ENCODE measurements around the gene OR2B2.
"Not testable (repeated sequence)": the region's sequence is repeated elsewhere in the genome, so short reads cannot be mapped to it uniquely, and the experiment has no call there.

OR2B2 gene

DNA sequence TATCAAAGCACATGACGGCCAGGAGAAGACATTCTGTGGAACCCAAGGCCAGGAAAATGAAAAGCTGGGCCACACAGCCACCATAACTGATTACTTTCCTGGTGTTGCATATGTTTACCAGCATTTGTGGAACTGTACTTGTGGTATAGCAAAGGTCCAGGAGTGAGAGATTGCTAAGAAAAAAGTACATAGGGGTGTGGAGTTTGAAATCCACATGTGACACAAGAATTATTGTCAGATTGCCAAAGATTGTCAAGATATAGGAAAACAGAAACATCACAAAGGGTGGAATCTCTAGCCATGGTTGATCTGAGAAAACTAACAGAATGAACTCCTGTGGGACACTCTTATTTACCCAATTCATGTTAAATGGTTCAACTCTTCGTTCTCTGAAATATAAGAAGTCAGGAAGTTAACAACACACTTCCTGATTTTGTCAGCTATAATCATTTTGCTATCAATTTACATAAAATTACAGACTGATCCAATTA, at the start of gene OR2B2:
TSS of gene OR2B2 (minus strand) at position 441 of the 491 bp plus-strand sequence. CDS start at position 364, 77 bp downstream.
- H3K36me3 ChIP-seq (ENCODE audit: control insufficient read depth, insufficient read depth, low read length): no peaks in the 10 kb centered on the region
- no peaks in the 10 kb centered on the region for H3K9me3 ChIP-seq (ENCODE audit: control insufficient read depth, low read length)
- H3K4me1 ChIP-seq (ENCODE audit: control insufficient read depth, insufficient read depth, low read length): no peaks in the 10 kb centered on the region
- H3K9ac ChIP-seq (ENCODE audit: low read length): no peak within 1 kb of the TSS
- no peak within 1 kb of the TSS for H3K4me3 ChIP-seq (ENCODE audit: low read length)
- no peaks in the 10 kb centered on the region for H3K27me3 ChIP-seq (ENCODE audit: control insufficient read depth, insufficient read depth, low read length)

DNA sequence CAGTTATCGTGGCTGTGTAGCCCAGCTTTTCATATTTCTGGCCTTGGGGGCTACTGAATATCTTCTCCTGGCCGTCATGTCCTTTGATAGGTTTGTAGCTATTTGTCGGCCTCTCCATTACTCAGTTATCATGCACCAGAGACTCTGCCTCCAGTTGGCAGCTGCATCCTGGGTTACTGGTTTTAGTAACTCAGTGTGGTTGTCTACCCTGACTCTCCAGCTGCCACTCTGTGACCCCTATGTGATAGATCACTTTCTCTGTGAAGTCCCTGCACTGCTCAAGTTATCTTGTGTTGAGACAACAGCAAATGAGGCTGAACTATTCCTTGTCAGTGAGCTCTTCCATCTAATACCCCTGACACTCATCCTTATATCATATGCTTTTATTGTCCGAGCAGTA, 45.3 kb upstream of the OR2B2 start:
- Histone ChIP-seq H3K27me3 (ENCODE audit: control insufficient read depth, insufficient read depth, low read length) (no peaks in the 10 kb centered on the region), H3K9ac (ENCODE audit: low read length) (no peak overlapping the region), H3K4me3 (ENCODE audit: low read length) (no peak overlapping the region), H3K36me3 (ENCODE audit: control insufficient read depth, insufficient read depth, low read length) (no peaks in the 10 kb centered on the region), H3K4me1 (ENCODE audit: control insufficient read depth, insufficient read depth, low read length) (no peaks in the 10 kb centered on the region), H3K9me3 (ENCODE audit: control insufficient read depth, low read length) (no peaks in the 10 kb centered on the region)

DNA sequence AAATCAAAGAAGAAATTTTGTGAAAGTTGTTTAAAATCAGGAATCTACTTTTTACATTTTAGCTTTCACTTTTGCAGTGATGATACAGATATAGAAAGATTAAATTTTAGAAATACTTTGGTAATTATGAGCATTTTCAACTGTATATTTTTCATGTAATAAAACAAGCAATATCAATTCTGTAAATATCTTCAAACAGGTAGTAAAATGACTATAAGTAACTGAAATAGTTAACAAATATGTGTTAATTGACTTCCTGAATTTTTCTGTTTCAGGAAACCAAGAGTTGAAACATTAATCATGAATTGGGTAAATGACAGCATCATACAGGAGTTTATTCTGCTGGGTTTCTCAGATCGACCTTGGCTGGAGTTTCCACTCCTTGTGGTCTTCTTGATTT, 44.7 kb upstream of the OR2B2 start, which contains the start of gene OR2B6:
TSS of gene OR2B6 (plus strand) at position 301 of the 400 bp plus-strand sequence. CDS start at position 301, 0 bp downstream.
- no peak within 1 kb of the TSS for H3K9ac ChIP-seq (ENCODE audit: low read length)
- no peaks in the 10 kb centered on the region for H3K27me3 ChIP-seq (ENCODE audit: control insufficient read depth, insufficient read depth, low read length)
- H3K4me1 ChIP-seq (ENCODE audit: control insufficient read depth, insufficient read depth, low read length): no peaks in the 10 kb centered on the region
- H3K36me3 ChIP-seq (ENCODE audit: control insufficient read depth, insufficient read depth, low read length): no peaks in the 10 kb centered on the region
- H3K9me3 ChIP-seq (ENCODE audit: control insufficient read depth, low read length): no peaks in the 10 kb centered on the region
- no peak within 1 kb of the TSS for H3K4me3 ChIP-seq (ENCODE audit: low read length)

DNA sequence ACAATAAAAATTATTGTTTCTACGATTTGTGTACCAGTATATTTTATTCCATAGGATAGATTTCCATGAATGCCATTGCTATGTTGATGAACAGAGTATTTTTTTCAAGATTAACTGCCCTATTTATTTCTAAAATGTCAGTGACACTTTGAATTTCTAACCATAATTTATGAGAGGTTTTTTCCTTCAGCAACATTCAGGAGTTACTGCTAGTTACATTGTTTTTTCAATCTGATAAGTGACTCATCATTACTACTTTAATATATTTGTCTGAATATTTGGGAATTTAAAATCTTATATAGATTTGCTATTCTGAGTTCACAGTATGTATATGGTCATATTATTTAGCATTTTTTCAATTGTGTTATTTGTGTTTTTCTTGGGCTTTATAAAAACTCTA, 38.8 kb upstream of the OR2B2 start:
- no peak overlapping the region for H3K9ac ChIP-seq (ENCODE audit: low read length)
- H3K4me1 ChIP-seq (ENCODE audit: control insufficient read depth, insufficient read depth, low read length): no peaks in the 10 kb centered on the region
- no peaks in the 10 kb centered on the region for H3K36me3 ChIP-seq (ENCODE audit: control insufficient read depth, insufficient read depth, low read length)
- H3K9me3 ChIP-seq (ENCODE audit: control insufficient read depth, low read length): no peaks in the 10 kb centered on the region
- H3K4me3 ChIP-seq (ENCODE audit: low read length): no peak overlapping the region
- H3K27me3 ChIP-seq (ENCODE audit: control insufficient read depth, insufficient read depth, low read length): no peaks in the 10 kb centered on the region

DNA sequence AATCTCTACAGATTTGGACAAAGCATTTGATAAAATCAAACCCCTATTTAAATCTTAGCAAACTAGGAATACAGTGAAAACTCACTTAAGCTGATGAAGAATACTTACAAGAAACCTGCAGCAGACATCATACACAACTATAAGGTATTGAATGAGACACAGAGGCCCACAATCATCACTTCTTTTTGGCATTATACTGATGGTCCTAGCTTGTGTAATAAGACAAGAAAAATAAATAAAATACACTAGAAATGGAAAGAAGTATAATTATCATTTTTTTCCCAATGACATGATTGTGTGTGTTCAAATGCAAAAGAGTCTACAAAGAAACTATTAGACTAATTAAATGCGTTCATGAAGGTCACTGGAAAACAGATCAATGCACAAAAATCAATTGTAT, 36.0 kb upstream of the OR2B2 start:
- no peaks in the 10 kb centered on the region for H3K36me3 ChIP-seq (ENCODE audit: control insufficient read depth, insufficient read depth, low read length)
- H3K4me1 ChIP-seq (ENCODE audit: control insufficient read depth, insufficient read depth, low read length): no peaks in the 10 kb centered on the region
- no peaks in the 10 kb centered on the region for H3K27me3 ChIP-seq (ENCODE audit: control insufficient read depth, insufficient read depth, low read length)
- H3K9ac ChIP-seq (ENCODE audit: low read length): no peak overlapping the region
- H3K9me3 ChIP-seq (ENCODE audit: control insufficient read depth, low read length): no peaks in the 10 kb centered on the region
- no peak overlapping the region for H3K4me3 ChIP-seq (ENCODE audit: low read length)

DNA sequence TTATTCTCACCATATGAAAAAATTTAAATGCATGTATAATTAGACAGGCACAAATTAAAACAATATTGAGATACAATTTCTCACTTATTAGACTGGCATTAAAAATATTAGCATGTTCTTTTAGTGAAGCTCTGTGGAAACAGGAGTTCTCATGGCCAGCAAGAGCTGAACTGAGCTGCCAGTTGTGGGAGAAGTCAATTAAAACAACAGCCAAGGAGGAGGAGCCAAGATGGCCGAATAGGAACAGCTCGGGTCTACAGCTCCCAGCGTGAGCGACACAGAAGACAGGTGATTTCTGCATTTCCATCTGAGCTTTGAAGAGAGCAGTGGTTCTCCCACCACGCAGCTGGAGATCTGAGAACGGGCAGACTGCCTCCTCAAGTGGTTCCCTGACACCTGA, 30.9 kb upstream of the OR2B2 start:
- not testable (repeated sequence) for H3K9ac ChIP-seq (ENCODE audit: low read length); H3K4me3 ChIP-seq (ENCODE audit: low read length); H3K36me3 ChIP-seq (ENCODE audit: control insufficient read depth, insufficient read depth, low read length); H3K4me1 ChIP-seq (ENCODE audit: control insufficient read depth, insufficient read depth, low read length); H3K9me3 ChIP-seq (ENCODE audit: control insufficient read depth, low read length); H3K27me3 ChIP-seq (ENCODE audit: control insufficient read depth, insufficient read depth, low read length)

DNA sequence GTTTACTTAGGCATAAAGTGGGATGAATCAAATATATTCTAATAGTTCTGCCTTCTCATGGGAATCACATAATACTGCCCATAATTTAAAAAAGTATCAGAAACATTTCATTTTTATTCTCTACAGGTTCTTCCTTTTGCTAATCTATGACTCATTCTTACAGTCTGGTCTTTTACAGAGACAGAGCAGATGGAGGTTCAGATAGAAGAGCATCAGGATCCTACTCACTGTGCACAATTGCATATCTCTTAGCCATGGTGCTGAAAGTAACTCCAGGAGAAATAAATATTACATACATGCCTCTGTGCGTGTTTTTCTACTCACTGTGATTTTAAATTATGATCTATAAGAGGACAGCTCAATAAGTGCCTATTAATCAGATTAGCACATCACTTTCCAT, 28.6 kb upstream of the OR2B2 start:
- H3K4me3 ChIP-seq (ENCODE audit: low read length): no peak overlapping the region
- H3K4me1 ChIP-seq (ENCODE audit: control insufficient read depth, insufficient read depth, low read length): no peaks in the 10 kb centered on the region
- no peaks in the 10 kb centered on the region for H3K27me3 ChIP-seq (ENCODE audit: control insufficient read depth, insufficient read depth, low read length)
- no peak overlapping the region for H3K9ac ChIP-seq (ENCODE audit: low read length)
- H3K36me3 ChIP-seq (ENCODE audit: control insufficient read depth, insufficient read depth, low read length): no peaks in the 10 kb centered on the region
- no peaks in the 10 kb centered on the region for H3K9me3 ChIP-seq (ENCODE audit: control insufficient read depth, low read length)

DNA sequence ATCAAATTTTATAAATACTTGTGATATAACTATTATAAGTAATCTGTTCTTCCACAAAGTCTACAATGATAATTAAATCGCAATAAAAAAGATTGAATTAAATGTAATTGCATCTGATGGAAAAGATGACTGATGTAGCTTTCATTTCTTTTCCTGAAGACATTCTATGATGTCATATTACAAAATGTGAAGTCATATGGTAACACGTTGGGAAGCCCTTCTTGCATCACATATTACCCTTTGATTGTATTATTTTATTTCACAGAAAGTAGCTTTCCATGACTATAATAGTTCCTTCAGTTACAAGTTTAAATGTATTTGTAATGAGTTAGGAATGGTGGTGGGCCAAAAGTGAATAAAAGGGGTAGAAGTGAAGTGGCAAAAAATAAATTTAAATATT, 19.0 kb upstream of the OR2B2 start:
- Histone ChIP-seq H3K9me3 (ENCODE audit: control insufficient read depth, low read length) (no peaks in the 10 kb centered on the region), H3K4me3 (ENCODE audit: low read length) (no peak overlapping the region)

DNA sequence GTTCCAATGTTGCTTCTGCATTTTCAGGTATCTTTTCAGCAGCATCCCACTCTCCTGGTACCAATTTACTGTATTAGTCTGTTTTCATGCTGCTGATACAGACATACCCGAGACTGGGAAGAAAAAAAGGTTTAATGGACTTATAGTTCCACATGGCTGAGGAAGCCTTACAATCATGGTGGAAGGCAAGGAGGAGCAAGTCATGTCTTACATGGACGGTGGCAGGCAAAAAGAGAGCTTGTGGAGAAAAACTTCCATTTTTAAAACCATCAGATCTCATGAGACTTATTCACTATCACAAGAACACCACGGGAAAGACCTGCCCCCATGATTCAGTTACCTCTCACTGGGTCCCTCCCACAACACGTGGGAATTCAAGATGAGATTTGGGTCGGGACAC, 17.7 kb upstream of the OR2B2 start:
- not testable (repeated sequence) for H3K4me1 ChIP-seq (ENCODE audit: control insufficient read depth, insufficient read depth, low read length); H3K9ac ChIP-seq (ENCODE audit: low read length); H3K36me3 ChIP-seq (ENCODE audit: control insufficient read depth, insufficient read depth, low read length); H3K27me3 ChIP-seq (ENCODE audit: control insufficient read depth, insufficient read depth, low read length); H3K4me3 ChIP-seq (ENCODE audit: low read length); H3K9me3 ChIP-seq (ENCODE audit: control insufficient read depth, low read length)

More for the DNA sequence above, 19.0 kb upstream of the OR2B2 start:
- no peaks in the 10 kb centered on the region for H3K4me1 ChIP-seq (ENCODE audit: control insufficient read depth, insufficient read depth, low read length)
- no peaks in the 10 kb centered on the region for H3K36me3 ChIP-seq (ENCODE audit: control insufficient read depth, insufficient read depth, low read length)
- H3K27me3 ChIP-seq (ENCODE audit: control insufficient read depth, insufficient read depth, low read length): no peaks in the 10 kb centered on the region
- no peak overlapping the region for H3K9ac ChIP-seq (ENCODE audit: low read length)

DNA sequence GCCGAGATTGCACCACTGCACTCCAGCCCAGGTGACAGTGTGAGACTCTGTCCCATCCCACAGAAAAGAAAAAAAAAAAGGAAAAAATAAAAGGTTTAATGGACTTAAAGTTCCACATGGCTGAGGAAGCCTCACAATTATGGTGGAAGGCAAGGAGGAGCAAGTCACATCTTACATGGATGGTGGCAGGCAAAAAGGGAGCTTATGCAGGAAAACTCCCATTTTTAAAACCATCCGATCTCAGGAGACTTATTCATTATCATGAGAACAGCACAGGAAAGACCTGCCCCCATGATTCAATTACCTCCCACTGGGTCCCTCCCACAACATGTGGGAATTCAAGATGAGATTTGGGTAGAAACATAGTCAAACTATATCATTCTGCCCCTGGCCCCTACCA, 15.8 kb upstream of the OR2B2 start:
- H3K27me3 ChIP-seq (ENCODE audit: control insufficient read depth, insufficient read depth, low read length); H3K9me3 ChIP-seq (ENCODE audit: control insufficient read depth, low read length); H3K9ac ChIP-seq (ENCODE audit: low read length); H3K36me3 ChIP-seq (ENCODE audit: control insufficient read depth, insufficient read depth, low read length); H3K4me3 ChIP-seq (ENCODE audit: low read length); H3K4me1 ChIP-seq (ENCODE audit: control insufficient read depth, insufficient read depth, low read length): not testable (repeated sequence)

DNA sequence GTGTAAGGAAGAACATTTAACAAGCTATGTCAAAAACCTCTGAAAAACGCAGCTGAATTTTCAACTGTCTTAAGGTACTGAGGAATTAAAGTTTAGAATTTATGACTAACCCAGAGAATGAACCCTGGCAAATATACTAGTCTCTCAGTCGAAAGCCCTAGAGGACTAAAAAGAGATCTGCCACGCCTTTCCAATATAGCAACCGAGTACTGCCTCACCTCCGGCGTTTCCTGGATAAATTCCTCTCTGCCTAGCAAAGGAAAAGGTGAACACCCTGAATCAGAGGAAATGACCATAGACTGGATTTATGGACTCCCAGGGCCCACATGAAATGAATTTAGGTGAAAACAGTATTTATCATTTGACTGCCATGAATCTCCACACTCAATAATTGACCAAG, 12.0 kb upstream of the OR2B2 start:
- Histone ChIP-seq H3K27me3 (ENCODE audit: control insufficient read depth, insufficient read depth, low read length) (no peaks in the 10 kb centered on the region), H3K4me3 (ENCODE audit: low read length) (no peak overlapping the region), H3K36me3 (ENCODE audit: control insufficient read depth, insufficient read depth, low read length) (no peaks in the 10 kb centered on the region), H3K9me3 (ENCODE audit: control insufficient read depth, low read length) (no peaks in the 10 kb centered on the region), H3K4me1 (ENCODE audit: control insufficient read depth, insufficient read depth, low read length) (no peaks in the 10 kb centered on the region), H3K9ac (ENCODE audit: low read length) (no peak overlapping the region)

DNA sequence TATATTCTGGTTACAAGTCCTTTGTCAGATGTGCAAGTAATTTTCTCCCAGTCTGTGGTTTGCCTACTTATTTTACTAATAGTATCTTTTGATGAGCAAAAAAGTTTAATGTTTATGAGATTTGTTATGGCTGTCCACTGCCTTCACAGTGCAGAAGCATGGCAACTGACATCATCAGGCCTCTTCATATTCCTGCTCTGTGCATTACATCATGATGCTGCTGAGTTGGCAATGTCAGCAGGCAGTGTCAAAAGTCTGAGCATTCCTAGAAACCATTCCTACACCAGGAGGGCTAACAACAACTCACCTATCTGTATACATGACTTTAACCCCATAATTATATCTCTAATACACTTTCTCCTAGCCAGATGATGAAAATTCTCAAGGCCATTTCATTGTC, 10.8 kb upstream of the OR2B2 start:
- no peaks in the 10 kb centered on the region for H3K27me3 ChIP-seq (ENCODE audit: control insufficient read depth, insufficient read depth, low read length)
- no peaks in the 10 kb centered on the region for H3K36me3 ChIP-seq (ENCODE audit: control insufficient read depth, insufficient read depth, low read length)
- no peaks in the 10 kb centered on the region for H3K9me3 ChIP-seq (ENCODE audit: control insufficient read depth, low read length)
- no peaks in the 10 kb centered on the region for H3K4me1 ChIP-seq (ENCODE audit: control insufficient read depth, insufficient read depth, low read length)
- no peak overlapping the region for H3K4me3 ChIP-seq (ENCODE audit: low read length)
- no peak overlapping the region for H3K9ac ChIP-seq (ENCODE audit: low read length)

DNA sequence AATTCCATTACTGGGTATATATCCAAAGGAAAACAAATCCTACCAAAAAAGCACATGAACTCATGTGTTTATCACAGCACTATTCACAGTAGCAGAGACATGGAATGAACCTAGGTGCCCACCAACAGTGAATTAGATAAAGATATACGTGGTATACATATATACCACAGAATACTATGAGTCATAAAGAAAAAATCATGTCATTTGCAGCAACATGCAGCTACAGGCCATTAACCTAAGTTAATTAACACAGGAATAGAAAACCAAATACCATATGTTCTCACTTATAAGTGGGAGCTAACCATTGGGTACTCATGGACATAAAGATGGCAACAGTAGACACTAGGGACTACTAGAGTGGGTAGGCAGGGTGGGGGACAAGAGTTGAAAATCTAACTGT, 4.2 kb downstream of the OR2B2 start:
- no peak overlapping the region for H3K4me3 ChIP-seq (ENCODE audit: low read length)
- H3K36me3 ChIP-seq (ENCODE audit: control insufficient read depth, insufficient read depth, low read length): no peaks in the 10 kb centered on the region
- no peak overlapping the region for H3K9ac ChIP-seq (ENCODE audit: low read length)
- H3K4me1 ChIP-seq (ENCODE audit: control insufficient read depth, insufficient read depth, low read length): no peaks in the 10 kb centered on the region
- peaks cover 3% of the 10 kb centered on the region for H3K27me3 ChIP-seq (ENCODE audit: control insufficient read depth, insufficient read depth, low read length)
- H3K9me3 ChIP-seq (ENCODE audit: control insufficient read depth, low read length): no peaks in the 10 kb centered on the region

All from mucosa of stomach (tissue), 1 donor.